Activated CD4-positive, alpha-beta T cell treated with anti-CD3 and anti-CD28 coated beads, Interleukin-2, amount 10 ng/mL, durations not matched to agents 7 days and 5 days (primary cell): ENCODE results near the gene CARD19. TPM values are rescaled to one million over a fixed set of nuclear protein-coding genes. Genes with fewer than 3 reads are reported as not detected.
"Not testable (repeated sequence)": the region's sequence is repeated elsewhere in the genome, so short reads cannot be mapped to it uniquely, and the experiment has no call there.

Experiments
- CTCF ChIA-PET: fragments of 350-600 bp; sonication (Branson Sonifier 250); formaldehyde crosslinking; loops from one replicate; lab custom pipeline; 2021; ENCODE audit warnings: antibody characterized with exemption; lab: Charles Lee
- POLR2A ChIA-PET: fragments of 350-600 bp; sonication (Branson Sonifier 250); formaldehyde crosslinking; loops from one replicate; lab custom pipeline; 2021; ENCODE audit warnings: antibody characterized with exemption; lab: Charles Lee
- DNase-seq: peaks from one replicate; pipeline ENCODE4 v3.0.0-alpha.2; 2020
- H3K27ac Mint-ChIP-seq: one replicate; pipeline ENCODE4 v1.8.0; 2021; ENCODE audit warnings: mild to moderate bottlenecking, moderate library complexity, mixed read lengths
- H3K27me3 Mint-ChIP-seq: one replicate; pipeline ENCODE4 v1.8.0; 2021; ENCODE audit warnings: mixed read lengths
- H3K36me3 Mint-ChIP-seq: one replicate; pipeline ENCODE4 v1.8.0; 2021; ENCODE audit warnings: low read depth, mixed read lengths
- H3K4me1 Mint-ChIP-seq: one replicate; pipeline ENCODE4 v1.8.0; 2021; ENCODE audit warnings: mixed read lengths
- H3K4me3 Mint-ChIP-seq: one replicate; pipeline ENCODE4 v1.8.0; 2021; ENCODE audit warnings: mild to moderate bottlenecking, moderate library complexity, mixed read lengths
- H3K9me3 Mint-ChIP-seq: one replicate; pipeline ENCODE4 v1.8.0; 2021; ENCODE audit warnings: mixed read lengths
- total RNA-seq, 2 experiments: library from RNA; stranded (reverse); gene quantifications; one replicate each; pipeline ENCODE4 v1.2.3, GENCODE V29; 2021

CARD19 gene
- total RNA-seq, 2 experiments from 2014 or later, result 40.3 to 42.6 TPM

- peaks cover 41% of the 10 kb centered on the region for H3K36me3 Mint-ChIP-seq
- ChIA-PET POLR2A (no interaction called here), CTCF (interaction anchor here (2.7 kb wide), 1 partner anchor 90 kb away, joined by 8 read pairs; no protein-coding TSS in a partner anchor)
- H3K27ac Mint-ChIP-seq, result peak overlapping the region; percentile 98
- peaks cover 21% of the 10 kb centered on the region for H3K9me3 Mint-ChIP-seq
- DNase-seq, result no peak
- H3K4me1 Mint-ChIP-seq, result peaks cover 78% of the 10 kb centered on the region
- no peak overlapping the region for H3K4me3 Mint-ChIP-seq
- no peaks in the 10 kb centered on the region for H3K27me3 Mint-ChIP-seq
These were observed 2.7 kb upstream of the CARD19 start for GRCh38 chr9:93093127-93093876.

GRCh38 chr9:93093877-93094657 is 1.9 kb upstream of the CARD19 start:
- POLR2A ChIA-PET, result interaction anchor here (1.9 kb wide), 1 partner anchor 30 kb away, joined by 5 read pairs; no protein-coding TSS in a partner anchor
- peaks cover 79% of the 10 kb centered on the region for H3K4me1 Mint-ChIP-seq
- H3K4me3 Mint-ChIP-seq, result peak overlapping the region; percentile 72
- peaks cover 21% of the 10 kb centered on the region for H3K9me3 Mint-ChIP-seq
- DNase-seq, result no peak
- CTCF ChIA-PET, result interaction anchor here (2.7 kb wide), 1 partner anchor 91 kb away, joined by 8 read pairs; no protein-coding TSS in a partner anchor
- peaks cover 35% of the 10 kb centered on the region for H3K36me3 Mint-ChIP-seq
- no peaks in the 10 kb centered on the region for H3K27me3 Mint-ChIP-seq
- H3K27ac Mint-ChIP-seq, result peak overlapping the region; percentile 98

GRCh38 chr9:93094658-93095204 is 1.3 kb upstream of the CARD19 start:
- Mint-ChIP-seq H3K36me3 (peaks cover 32% of the 10 kb centered on the region), H3K27me3 (no peaks in the 10 kb centered on the region), H3K27ac (peak overlapping the region; percentile 98), H3K4me1 (peaks cover 78% of the 10 kb centered on the region), H3K9me3 (peaks cover 17% of the 10 kb centered on the region), H3K4me3 (peak overlapping the region; percentile 72)
- DNase-seq, result no peak
- CTCF ChIA-PET, result no interaction called here
- POLR2A ChIA-PET, result interaction anchor here (1.9 kb wide), 1 partner anchor 30 kb away, joined by 5 read pairs; no protein-coding TSS in a partner anchor

GRCh38 chr9:93095205-93096130 is 549 bp upstream of the CARD19 start:
- Mint-ChIP-seq H3K27ac (peak overlapping the region; percentile 98), H3K4me1 (peaks cover 77% of the 10 kb centered on the region)

DNA sequence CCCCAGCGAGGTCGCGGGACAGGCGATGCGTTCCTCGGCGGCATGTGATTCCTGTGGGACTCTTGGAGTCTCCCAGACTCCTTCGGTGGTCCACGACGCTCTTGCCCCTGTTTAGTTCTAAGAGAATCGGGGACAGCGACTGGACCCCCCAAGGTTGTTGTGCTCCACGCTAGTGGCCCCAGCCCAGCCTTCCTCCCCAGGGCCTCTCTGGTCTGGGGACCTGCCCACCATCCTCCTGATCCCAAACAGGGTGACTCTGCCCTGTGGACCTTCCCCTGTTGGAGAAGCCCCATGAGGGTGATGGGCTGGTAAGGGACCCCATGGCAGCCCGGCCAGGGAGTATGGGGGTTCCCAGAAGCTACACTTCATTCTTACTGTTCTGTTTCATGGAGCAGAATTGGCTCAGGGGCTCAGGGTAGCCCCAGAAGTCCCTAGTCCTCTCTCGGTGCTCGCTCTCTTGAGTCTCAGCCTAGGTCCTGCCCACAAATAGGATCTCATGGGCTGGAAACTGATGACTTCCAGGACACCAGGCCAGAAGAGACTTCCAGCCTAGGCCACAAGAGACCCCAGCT is 880 bp downstream of the CARD19 start:
- ChIA-PET CTCF (interaction anchor here (1.0 to 1.6 kb wide), 5 partner anchors 10 to 16 kb away, joined by 3 to 7 read pairs (median 4); no protein-coding TSS in a partner anchor), POLR2A (no interaction called here)
- Mint-ChIP-seq H3K4me3 (peak overlapping the region; percentile 85), H3K9me3 (peaks cover 7% of the 10 kb centered on the region), H3K27me3 (no peaks in the 10 kb centered on the region), H3K36me3 (peaks cover 22% of the 10 kb centered on the region), H3K27ac (peak overlapping the region; percentile 87), H3K4me1 (peaks cover 67% of the 10 kb centered on the region)
- no peak for DNase-seq

More at GRCh38 chr9:93095205-93096130, 549 bp upstream of the CARD19 start:
- ChIA-PET CTCF (interaction anchor here (0.8 to 1.6 kb wide), 3 partner anchors 10 to 13 kb away, joined by 3 to 7 read pairs (median 4); no protein-coding TSS in a partner anchor), POLR2A (interaction anchor here (0.6 to 1.9 kb wide), 2 partner anchors 17 to 31 kb away, joined by 5 to 6 read pairs; no protein-coding TSS in a partner anchor)
- H3K36me3 Mint-ChIP-seq, result peaks cover 28% of the 10 kb centered on the region
- peaks cover 13% of the 10 kb centered on the region for H3K9me3 Mint-ChIP-seq
- H3K4me3 Mint-ChIP-seq, result peak overlapping the region; percentile 72
- peak; percentile 100 for DNase-seq
- no peaks in the 10 kb centered on the region for H3K27me3 Mint-ChIP-seq

DNA sequence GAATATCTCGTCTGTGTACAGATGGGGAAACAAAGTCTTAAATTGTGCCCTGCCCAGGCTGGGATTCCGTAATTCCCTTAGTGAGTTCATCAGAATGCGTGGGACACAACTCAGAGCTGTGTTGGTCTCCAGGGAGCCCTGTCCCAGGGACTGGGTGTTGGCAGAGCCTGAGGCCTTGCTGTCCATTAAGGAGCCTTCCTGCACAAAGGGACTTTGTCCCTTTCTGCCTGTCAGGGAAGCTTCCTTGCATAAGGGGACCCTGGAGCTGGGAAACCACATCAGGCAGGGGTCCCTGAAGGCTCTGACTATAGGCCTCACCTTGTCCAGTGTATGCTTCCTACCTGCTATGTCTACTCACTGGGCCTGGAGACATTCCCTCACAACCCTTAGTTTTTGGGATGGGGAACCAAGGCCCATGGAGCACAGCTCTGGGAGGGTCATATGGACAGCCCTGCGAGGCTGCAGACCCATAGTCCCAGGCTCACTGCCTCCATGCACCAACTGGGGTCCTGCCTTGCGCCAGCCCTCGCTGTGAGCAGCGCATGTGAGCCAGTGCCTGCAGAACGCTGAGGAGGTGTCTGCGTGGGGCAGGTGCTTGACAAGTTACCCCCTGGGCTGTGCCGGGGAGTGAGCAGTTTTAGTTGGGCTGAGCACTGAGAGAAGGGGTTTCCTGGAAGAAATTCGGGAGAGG is 1.6 kb downstream of the CARD19 start:
- CTCF ChIA-PET, result interaction anchor here (0.7 to 1.1 kb wide), 3 partner anchors 11 to 130 kb away, joined by 3 to 4 read pairs (median 3); no protein-coding TSS in a partner anchor
- H3K9me3 Mint-ChIP-seq, result no peaks in the 10 kb centered on the region
- no peak for DNase-seq
- peaks cover 20% of the 10 kb centered on the region for H3K36me3 Mint-ChIP-seq
- H3K27me3 Mint-ChIP-seq, result no peaks in the 10 kb centered on the region
- peaks cover 65% of the 10 kb centered on the region for H3K4me1 Mint-ChIP-seq
- POLR2A ChIA-PET, result no interaction called here
- H3K27ac Mint-ChIP-seq, result peak overlapping the region; percentile 87
- peak overlapping the region; percentile 85 for H3K4me3 Mint-ChIP-seq

DNA sequence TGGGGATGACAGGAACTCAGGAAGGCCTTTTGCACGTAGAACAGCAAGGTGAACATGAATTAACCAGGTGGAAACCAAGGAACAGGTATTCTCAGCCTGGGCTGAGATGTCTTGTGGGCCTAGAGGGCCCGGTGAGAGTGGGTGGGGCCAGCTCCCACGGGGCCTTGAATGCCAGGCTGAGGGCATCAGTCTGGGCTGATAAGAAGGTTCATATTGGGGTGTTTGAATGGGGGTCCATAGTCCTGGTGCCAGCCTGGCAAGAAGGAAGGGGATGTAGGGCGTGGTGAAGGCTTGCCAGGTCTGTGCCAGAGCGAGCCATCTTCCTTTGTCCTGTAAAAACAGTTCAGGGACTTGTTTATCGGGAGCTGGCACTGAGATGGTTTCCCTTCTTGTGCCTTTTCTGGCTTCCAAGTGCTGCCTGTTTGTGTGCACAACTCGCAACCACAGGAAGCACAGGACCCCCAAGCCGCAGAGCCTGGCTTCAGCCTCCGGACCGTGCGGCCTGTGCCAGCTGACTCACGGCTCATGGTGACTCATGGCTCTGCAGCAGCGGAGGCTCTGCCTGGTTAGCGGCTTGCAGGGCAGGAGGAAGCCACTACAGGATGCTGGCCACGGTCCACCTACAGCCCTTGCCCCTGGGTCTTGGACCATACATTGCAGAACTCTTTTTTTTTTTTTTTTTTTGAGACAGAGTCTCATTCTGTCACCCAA is 2.4 kb downstream of the CARD19 start:
- H3K9me3 Mint-ChIP-seq, result peaks cover 1% of the 10 kb centered on the region
- no peaks in the 10 kb centered on the region for H3K27me3 Mint-ChIP-seq
- H3K27ac Mint-ChIP-seq, result peak overlapping the region; percentile 87
- CTCF ChIA-PET, result interaction anchor here (0.7 to 1.8 kb wide), 8 partner anchors 11 to 141 kb away, joined by 3 to 8 read pairs (median 4); no protein-coding TSS in a partner anchor
- POLR2A ChIA-PET, result no interaction called here
- peaks cover 63% of the 10 kb centered on the region for H3K4me1 Mint-ChIP-seq
- peak overlapping the region; percentile 85 for H3K4me3 Mint-ChIP-seq
- DNase-seq, result peak; percentile 44
- peaks cover 25% of the 10 kb centered on the region for H3K36me3 Mint-ChIP-seq

GRCh38 chr9:93099551-93100275 is 3.7 kb downstream of the CARD19 start:
- no peak for DNase-seq
- Mint-ChIP-seq H3K27ac (peak overlapping the region; percentile 87), H3K4me1 (peaks cover 55% of the 10 kb centered on the region), H3K36me3 (peaks cover 38% of the 10 kb centered on the region), H3K4me3 (peak overlapping the region; percentile 85), H3K9me3 (peaks cover 11% of the 10 kb centered on the region), H3K27me3 (no peaks in the 10 kb centered on the region)
- CTCF ChIA-PET, result interaction anchor here (1.3 to 1.8 kb wide), 2 partner anchors 10 to 20 kb away, joined by 4 to 8 read pairs; no protein-coding TSS in a partner anchor
- POLR2A ChIA-PET, result no interaction called here

DNA sequence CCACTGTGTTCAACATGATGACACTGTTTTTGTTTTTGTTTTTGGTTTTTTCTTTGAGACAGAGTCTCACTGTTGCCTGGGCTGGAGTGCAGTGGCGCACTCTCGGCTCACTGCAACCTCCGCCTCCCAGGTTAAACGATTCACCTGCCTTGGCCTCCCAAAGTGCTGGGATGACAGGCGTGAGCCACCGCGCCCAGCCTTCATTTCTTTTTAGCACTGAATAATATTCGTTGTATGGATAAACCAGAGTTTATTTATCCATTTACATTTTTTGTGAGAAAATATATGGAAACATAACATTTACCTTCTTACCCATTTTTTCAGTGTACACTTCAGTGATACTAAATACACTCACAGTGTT is 4.2 kb downstream of the CARD19 start:
- ChIA-PET CTCF (no interaction called here), POLR2A (no interaction called here)
- peaks cover 52% of the 10 kb centered on the region for H3K4me1 Mint-ChIP-seq
- H3K36me3 Mint-ChIP-seq, result peaks cover 43% of the 10 kb centered on the region
- H3K9me3 Mint-ChIP-seq, result peaks cover 16% of the 10 kb centered on the region
- H3K27ac Mint-ChIP-seq, result no peak overlapping the region
- H3K4me3 Mint-ChIP-seq, result no peak overlapping the region
- no peak for DNase-seq
- H3K27me3 Mint-ChIP-seq, result no peaks in the 10 kb centered on the region

GRCh38 chr9:93101086-93101485 is 5.1 kb downstream of the CARD19 start:
- POLR2A ChIA-PET, H3K27ac Mint-ChIP-seq, CTCF ChIA-PET, H3K27me3 Mint-ChIP-seq, H3K4me3 Mint-ChIP-seq, DNase-seq: not testable (repeated sequence)
- Mint-ChIP-seq H3K9me3 (peaks cover 16% of the 10 kb centered on the region), H3K36me3 (peaks cover 49% of the 10 kb centered on the region), H3K4me1 (peaks cover 60% of the 10 kb centered on the region)
